NCI-H2081 treated with DMSO at 0.1 percent for 48 hours (cell line): ENCODE measurements around the gene DMGDH.

ENCODE experiments used
- DNase-seq: peaks from one replicate; lab custom pipeline; 2025; lab: John Stamatoyannopoulos, UW

Gene DMGDH

GRCh38 chr5:79062436-79062835 is 7.0 kb downstream of the DMGDH start:
- DNase-seq = no peak

GRCh38 chr5:79059674-79060073 is 9.8 kb downstream of the DMGDH start:
- DNase-seq = no peak

- DNase-seq = no peak
Observed at GRCh38 chr5:79056847-79057246, 12.6 kb downstream of the DMGDH start.

- no peak for DNase-seq
Observed at GRCh38 chr5:79055017-79055416, 14.5 kb downstream of the DMGDH start.

GRCh38 chr5:79053321-79053720 is 16.2 kb downstream of the DMGDH start:
- DNase-seq = no peak

- no peak for DNase-seq
Observed at GRCh38 chr5:79050498-79050897, 19.0 kb downstream of the DMGDH start.

- no peak for DNase-seq
Observed at GRCh38 chr5:79048437-79048836, 21.0 kb downstream of the DMGDH start.

GRCh38 chr5:79047199-79047598 is 22.3 kb downstream of the DMGDH start:
- no peak for DNase-seq

- DNase-seq = no peak
Observed at GRCh38 chr5:79042188-79042587, 27.3 kb downstream of the DMGDH start.

GRCh38 chr5:79036769-79037168 is 32.7 kb downstream of the DMGDH start:
- DNase-seq = no peak

GRCh38 chr5:79035237-79035636 is 34.2 kb downstream of the DMGDH start:
- DNase-seq = no peak

GRCh38 chr5:79032782-79033181 is 36.7 kb downstream of the DMGDH start:
- DNase-seq = no peak

GRCh38 chr5:79032031-79032695 is 37.3 kb downstream of the DMGDH start:
- no peak for DNase-seq

- DNase-seq = no peak
Observed at GRCh38 chr5:79031485-79031867, 38.0 kb downstream of the DMGDH start.

- no peak for DNase-seq
Observed at GRCh38 chr5:79030663-79031484, 38.6 kb downstream of the DMGDH start.

- peak; percentile 9 for DNase-seq
Observed at GRCh38 chr5:79025054-79025472, 44.4 kb downstream of the DMGDH start.

GRCh38 chr5:79023947-79024346 is 45.5 kb downstream of the DMGDH start:
- DNase-seq = no peak

- peak; percentile 31 for DNase-seq
Observed at GRCh38 chr5:79023348-79023747, 46.1 kb downstream of the DMGDH start.

GRCh38 chr5:79022771-79023170 is 46.7 kb downstream of the DMGDH start:
- DNase-seq = no peak

- DNase-seq = no peak
Observed at GRCh38 chr5:79021753-79022152, 47.7 kb downstream of the DMGDH start.

- no peak for DNase-seq
Observed at GRCh38 chr5:79020861-79021561, 48.5 kb downstream of the DMGDH start.

- no peak for DNase-seq
Observed at GRCh38 chr5:79014631-79015030, 54.8 kb downstream of the DMGDH start.

GRCh38 chr5:79011869-79012268 is 57.6 kb downstream of the DMGDH start:
- no peak for DNase-seq
